SK-N-SH treated with all-trans-retinoic acid at 6 μM for 48 hours (cell line): ENCODE data around the gene SMOC2.
"Not testable (repeated sequence)": the region's sequence is repeated elsewhere in the genome, so short reads cannot be mapped to it uniquely, and the experiment has no call there.

Experiments
- ATAC-seq: fragments of 200-7000 bp; cut with Tn5 transposase; 3 replicates; pipeline ENCODE4 v1.9.1; 2020; ENCODE audit warnings: mild to moderate bottlenecking, moderate library complexity
- ARNTL ChIP-seq: fragments of 450-650 bp; formaldehyde crosslinking; IDR thresholded peaks from 2 replicates; pipeline ENCODE4 v1.5.0; 2020; ENCODE audit warnings: low read depth, mild to moderate bottlenecking, moderate library complexity, borderline replicate concordance
- BACH2 ChIP-seq: fragments of 250-450 bp; sonication (Bioruptor Pico); IDR thresholded peaks from 2 replicates; pipeline ENCODE4 v1.9.0; 2021; ENCODE audit warnings: mild to moderate bottlenecking, borderline replicate concordance
- CSDC2 ChIP-seq: fragments of 250-450 bp; sonication (Bioruptor Pico); IDR thresholded peaks from 2 replicates; pipeline ENCODE4 v1.5.0; 2020; ENCODE audit warnings: mild to moderate bottlenecking, moderate library complexity
- ESRRG ChIP-seq: fragments of 250-450 bp; sonication (Bioruptor Pico); IDR thresholded peaks from 2 replicates; pipeline ENCODE4 v1.6.1; 2021; ENCODE audit warnings: mild to moderate bottlenecking
- GLIS3 ChIP-seq: fragments of 250-450 bp; sonication (Bioruptor Pico); IDR thresholded peaks from 2 replicates; pipeline ENCODE4 v1.5.0; 2020; ENCODE audit warnings: mild to moderate bottlenecking, moderate library complexity
- OSR1 ChIP-seq: fragments of 250-450 bp; sonication (Bioruptor Pico); IDR thresholded peaks from 2 replicates; pipeline ENCODE4 v1.8.0; 2022; ENCODE audit warnings: moderate library complexity, mild to moderate bottlenecking, inconsistent platforms
- PPARA ChIP-seq: fragments of 250-450 bp; sonication (Bioruptor Pico); IDR thresholded peaks from 2 replicates; pipeline ENCODE4 v1.5.0; 2020; ENCODE audit warnings: mild to moderate bottlenecking, borderline replicate concordance
- RARB ChIP-seq: fragments of 250-450 bp; sonication (Bioruptor Pico); IDR thresholded peaks from 2 replicates; pipeline ENCODE4 v1.8.0; 2021; ENCODE audit warnings: mild to moderate bottlenecking, moderate library complexity
- SNAI2 ChIP-seq: fragments of 250-450 bp; sonication (Bioruptor Pico); IDR thresholded peaks from 2 replicates; pipeline ENCODE4 v1.5.0; 2020; ENCODE audit warnings: mild to moderate bottlenecking, moderate library complexity
- TCF4 ChIP-seq: fragments of 250-450 bp; sonication (Bioruptor Pico); IDR thresholded peaks from 2 replicates; pipeline ENCODE4 v1.8.0; 2021; ENCODE audit warnings: mild to moderate bottlenecking, moderate library complexity, borderline replicate concordance
- TOX ChIP-seq: fragments of 250-450 bp; sonication (Bioruptor Pico); IDR thresholded peaks from 2 replicates; pipeline ENCODE4 v1.8.0; 2021; ENCODE audit warnings: mild to moderate bottlenecking, moderate library complexity, borderline replicate concordance
- ZFP3 ChIP-seq: fragments of 250-450 bp; sonication (Bioruptor Pico); IDR thresholded peaks from 2 replicates; pipeline ENCODE4 v1.5.0; 2020; ENCODE audit warnings: mild to moderate bottlenecking, moderate library complexity
- ZFP30 ChIP-seq: fragments of 450-650 bp; formaldehyde crosslinking; IDR thresholded peaks from 2 replicates; pipeline ENCODE4 v1.5.0; 2022; ENCODE audit warnings: mild to moderate bottlenecking, moderate library complexity
- ZNF565 ChIP-seq: fragments of 450-650 bp; formaldehyde crosslinking; conservative IDR thresholded peaks from 2 replicates; pipeline ENCODE4 v1.5.0; 2020; ENCODE audit warnings: low read depth, mild to moderate bottlenecking, moderate library complexity
- ZNF70 ChIP-seq: fragments of 450-650 bp; formaldehyde crosslinking; IDR thresholded peaks from 2 replicates; pipeline ENCODE4 v1.5.0; 2020; ENCODE audit warnings: mild to moderate bottlenecking, moderate library complexity
- ZNF8 ChIP-seq: fragments of 450-650 bp; formaldehyde crosslinking; IDR thresholded peaks from 2 replicates; pipeline ENCODE4 v1.5.0; 2020; ENCODE audit warnings: mild to moderate bottlenecking, moderate library complexity
- TF ChIP-seq, protein P1 (sequence below): fragments of 250-450 bp; sonication (Bioruptor Pico); IDR thresholded peaks from 2 replicates; pipeline ENCODE4 v1.8.0; 2021; ENCODE audit warnings: low read depth, mild to moderate bottlenecking, moderate library complexity, borderline replicate concordance
- TF ChIP-seq, protein P2 (sequence below): fragments of 250-450 bp; sonication (Bioruptor Pico); IDR thresholded peaks from 2 replicates; pipeline ENCODE4 v1.5.1; 2020; ENCODE audit warnings: low read depth, mild to moderate bottlenecking, moderate library complexity
- TF ChIP-seq, protein P3 (sequence below): fragments of 250-450 bp; sonication (Bioruptor Pico); IDR thresholded peaks from 2 replicates; pipeline ENCODE4 v1.8.0; 2020; ENCODE audit warnings: mild to moderate bottlenecking, moderate library complexity, borderline replicate concordance
- TF ChIP-seq, protein P4 (sequence below): fragments of 250-450 bp; sonication (Bioruptor Pico); IDR thresholded peaks from 2 replicates; pipeline ENCODE4 v1.5.1; 2021; ENCODE audit warnings: mild to moderate bottlenecking, moderate library complexity

SMOC2 gene

DNA sequence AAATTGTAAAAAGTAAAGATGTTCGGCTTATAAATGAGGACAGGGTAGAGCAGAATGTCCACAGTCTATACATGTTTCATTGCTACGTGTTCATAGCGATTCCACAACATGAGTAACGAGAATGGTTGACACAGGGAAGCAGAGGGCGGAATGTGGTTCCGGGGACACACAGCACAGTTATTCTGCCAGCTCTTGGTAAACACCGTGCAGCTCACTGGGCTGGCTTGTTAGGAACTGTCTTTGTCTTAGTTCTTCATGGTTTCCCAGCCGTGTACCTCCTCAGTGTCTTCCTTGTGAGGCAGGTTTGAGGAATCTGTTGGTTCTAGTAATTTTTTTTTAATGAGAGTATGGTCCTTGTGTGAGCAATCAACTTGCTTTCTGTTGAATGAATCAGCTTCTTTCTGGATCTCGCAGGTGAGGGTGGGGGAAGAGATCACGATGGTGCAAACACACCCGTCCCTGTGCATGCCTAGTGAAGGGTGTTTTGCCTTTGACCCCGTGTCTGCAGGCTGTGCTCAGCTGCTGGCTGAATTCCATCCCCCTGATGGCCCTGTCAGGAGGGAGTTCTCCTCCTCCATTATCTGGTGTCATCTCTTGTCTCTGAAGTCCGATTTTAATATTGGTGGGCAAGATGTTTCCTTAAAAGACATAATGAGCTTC lies 168.2 kb downstream of the SMOC2 start:
- TF ChIP-seq, protein P1, sequence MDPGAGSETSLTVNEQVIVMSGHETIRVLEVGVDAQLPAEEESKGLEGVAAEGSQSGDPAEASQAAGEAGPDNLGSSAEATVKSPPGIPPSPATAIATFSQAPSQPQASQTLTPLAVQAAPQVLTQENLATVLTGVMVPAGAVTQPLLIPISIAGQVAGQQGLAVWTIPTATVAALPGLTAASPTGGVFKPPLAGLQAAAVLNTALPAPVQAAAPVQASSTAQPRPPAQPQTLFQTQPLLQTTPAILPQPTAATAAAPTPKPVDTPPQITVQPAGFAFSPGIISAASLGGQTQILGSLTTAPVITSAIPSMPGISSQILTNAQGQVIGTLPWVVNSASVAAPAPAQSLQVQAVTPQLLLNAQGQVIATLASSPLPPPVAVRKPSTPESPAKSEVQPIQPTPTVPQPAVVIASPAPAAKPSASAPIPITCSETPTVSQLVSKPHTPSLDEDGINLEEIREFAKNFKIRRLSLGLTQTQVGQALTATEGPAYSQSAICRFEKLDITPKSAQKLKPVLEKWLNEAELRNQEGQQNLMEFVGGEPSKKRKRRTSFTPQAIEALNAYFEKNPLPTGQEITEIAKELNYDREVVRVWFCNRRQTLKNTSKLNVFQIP = no peak
- TF ChIP-seq GLIS3 (CRISPR knock-in tag) = no peak
- TF ChIP-seq ZNF565 = no peak
- no peak for TF ChIP-seq ESRRG (CRISPR knock-in tag)
- no peak for TF ChIP-seq ZFP30 (CRISPR knock-in tag)
- TF ChIP-seq, protein P2, sequence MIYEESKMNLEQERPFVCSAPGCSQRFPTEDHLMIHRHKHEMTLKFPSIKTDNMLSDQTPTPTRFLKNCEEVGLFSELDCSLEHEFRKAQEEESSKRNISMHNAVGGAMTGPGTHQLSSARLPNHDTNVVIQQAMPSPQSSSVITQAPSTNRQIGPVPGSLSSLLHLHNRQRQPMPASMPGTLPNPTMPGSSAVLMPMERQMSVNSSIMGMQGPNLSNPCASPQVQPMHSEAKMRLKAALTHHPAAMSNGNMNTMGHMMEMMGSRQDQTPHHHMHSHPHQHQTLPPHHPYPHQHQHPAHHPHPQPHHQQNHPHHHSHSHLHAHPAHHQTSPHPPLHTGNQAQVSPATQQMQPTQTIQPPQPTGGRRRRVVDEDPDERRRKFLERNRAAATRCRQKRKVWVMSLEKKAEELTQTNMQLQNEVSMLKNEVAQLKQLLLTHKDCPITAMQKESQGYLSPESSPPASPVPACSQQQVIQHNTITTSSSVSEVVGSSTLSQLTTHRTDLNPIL (CRISPR knock-in tag) = no peak
- no peak for TF ChIP-seq ZNF70 (CRISPR knock-in tag)
- TF ChIP-seq, protein P3, sequence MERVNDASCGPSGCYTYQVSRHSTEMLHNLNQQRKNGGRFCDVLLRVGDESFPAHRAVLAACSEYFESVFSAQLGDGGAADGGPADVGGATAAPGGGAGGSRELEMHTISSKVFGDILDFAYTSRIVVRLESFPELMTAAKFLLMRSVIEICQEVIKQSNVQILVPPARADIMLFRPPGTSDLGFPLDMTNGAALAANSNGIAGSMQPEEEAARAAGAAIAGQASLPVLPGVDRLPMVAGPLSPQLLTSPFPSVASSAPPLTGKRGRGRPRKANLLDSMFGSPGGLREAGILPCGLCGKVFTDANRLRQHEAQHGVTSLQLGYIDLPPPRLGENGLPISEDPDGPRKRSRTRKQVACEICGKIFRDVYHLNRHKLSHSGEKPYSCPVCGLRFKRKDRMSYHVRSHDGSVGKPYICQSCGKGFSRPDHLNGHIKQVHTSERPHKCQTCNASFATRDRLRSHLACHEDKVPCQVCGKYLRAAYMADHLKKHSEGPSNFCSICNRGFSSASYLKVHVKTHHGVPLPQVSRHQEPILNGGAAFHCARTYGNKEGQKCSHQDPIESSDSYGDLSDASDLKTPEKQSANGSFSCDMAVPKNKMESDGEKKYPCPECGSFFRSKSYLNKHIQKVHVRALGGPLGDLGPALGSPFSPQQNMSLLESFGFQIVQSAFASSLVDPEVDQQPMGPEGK = no peak
- TF ChIP-seq PPARA (CRISPR knock-in tag) = no peak
- TF ChIP-seq OSR1 = no peak
- TF ChIP-seq RARB (CRISPR knock-in tag) = no peak
- no peak for TF ChIP-seq TCF4 (CRISPR knock-in tag)
- no peak for TF ChIP-seq ARNTL (CRISPR knock-in tag)
- no peak for TF ChIP-seq BACH2
- TF ChIP-seq ZFP3 (CRISPR knock-in tag) = no peak
- TF ChIP-seq CSDC2 (CRISPR knock-in tag) = no peak
- TF ChIP-seq TOX = no peak
- TF ChIP-seq, protein P4, sequence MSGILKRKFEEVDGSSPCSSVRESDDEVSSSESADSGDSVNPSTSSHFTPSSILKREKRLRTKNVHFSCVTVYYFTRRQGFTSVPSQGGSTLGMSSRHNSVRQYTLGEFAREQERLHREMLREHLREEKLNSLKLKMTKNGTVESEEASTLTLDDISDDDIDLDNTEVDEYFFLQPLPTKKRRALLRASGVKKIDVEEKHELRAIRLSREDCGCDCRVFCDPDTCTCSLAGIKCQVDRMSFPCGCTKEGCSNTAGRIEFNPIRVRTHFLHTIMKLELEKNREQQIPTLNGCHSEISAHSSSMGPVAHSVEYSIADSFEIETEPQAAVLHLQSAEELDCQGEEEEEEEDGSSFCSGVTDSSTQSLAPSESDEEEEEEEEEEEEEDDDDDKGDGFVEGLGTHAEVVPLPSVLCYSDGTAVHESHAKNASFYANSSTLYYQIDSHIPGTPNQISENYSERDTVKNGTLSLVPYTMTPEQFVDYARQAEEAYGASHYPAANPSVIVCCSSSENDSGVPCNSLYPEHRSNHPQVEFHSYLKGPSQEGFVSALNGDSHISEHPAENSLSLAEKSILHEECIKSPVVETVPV (CRISPR knock-in tag) = no peak
- ATAC-seq = no peak

DNA sequence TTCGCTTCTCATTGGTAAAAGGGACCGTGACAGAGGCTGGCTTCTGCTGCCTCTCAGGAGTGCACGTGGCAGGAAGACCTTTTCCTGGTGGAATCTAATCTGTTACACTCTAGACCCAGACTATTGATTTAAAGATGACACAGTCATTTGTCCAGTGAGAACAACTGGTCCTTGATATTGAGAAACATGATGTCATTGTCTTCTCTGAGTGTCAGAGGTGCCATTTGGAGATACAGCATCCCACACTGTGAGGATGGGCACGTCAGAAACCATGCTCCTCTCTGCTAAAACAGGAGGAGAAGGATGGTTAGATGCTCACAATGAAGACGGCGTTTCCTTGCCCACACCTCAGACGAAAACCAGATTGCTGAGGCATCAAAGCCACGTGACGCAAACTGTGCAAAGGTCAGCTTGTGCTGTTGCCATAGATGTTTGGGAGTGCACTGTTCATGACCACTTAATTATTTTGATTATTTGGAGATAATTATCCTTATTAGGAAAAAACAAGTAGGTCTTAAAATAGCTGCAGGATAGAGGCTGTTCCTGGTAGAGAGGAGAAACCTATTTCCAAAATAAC lies 169.0 kb downstream of the SMOC2 start:
- no peak for ATAC-seq
- no peak for TF ChIP-seq SNAI2 (CRISPR knock-in tag)
- no peak for TF ChIP-seq ZNF70 (CRISPR knock-in tag)
- TF ChIP-seq ZNF8 (CRISPR knock-in tag) = no peak
- no peak for TF ChIP-seq BACH2
- TF ChIP-seq, protein P3 = no peak
- TF ChIP-seq CSDC2 (CRISPR knock-in tag) = no peak
- TF ChIP-seq, protein P2 (CRISPR knock-in tag) = no peak
- no peak for TF ChIP-seq PPARA (CRISPR knock-in tag)

DNA sequence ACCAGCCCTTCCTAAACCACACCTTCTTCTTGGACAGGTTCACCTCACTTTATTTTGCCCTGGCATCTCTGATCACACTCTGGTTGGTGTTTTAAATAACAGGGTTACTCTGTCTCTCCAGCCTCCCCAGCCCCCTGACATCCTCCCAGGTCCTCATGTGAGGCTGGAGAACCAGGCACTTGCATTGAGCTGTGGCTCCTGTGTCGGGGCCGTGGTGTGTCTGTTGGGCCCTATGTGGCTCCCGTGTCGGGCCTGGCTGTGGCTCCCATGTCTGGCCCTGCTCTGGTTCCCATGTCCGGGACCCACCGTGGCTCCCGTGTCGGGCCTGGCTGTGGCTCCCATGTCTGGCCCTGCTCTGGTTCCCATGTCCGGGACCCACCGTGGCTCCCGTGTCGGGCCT lies 170.0 kb downstream of the SMOC2 start:
- ATAC-seq = not testable (repeated sequence)
